D721Med (cell line): ENCODE data around the gene GALNT1.

Experiments
- DNase-seq: peaks from one replicate; pipeline ENCODE4 v3.0.0; 2011; ENCODE audit warnings: low spot score; ENCODE audit not compliant: insufficient read length
- FAIRE-seq: peaks from 2 replicates; lab custom pipeline; 2011; peaks lifted over from hg19 to GRCh38; lab: Jason Lieb, UNC
- TF ChIP-seq, protein P1 (sequence below): IDR thresholded peaks from 2 replicates; pipeline ENCODE4 v1.5.1; 2012; ENCODE audit warnings: mild to moderate bottlenecking, control low read depth; ENCODE audit not compliant: insufficient read depth; ENCODE audit errors: missing control alignments

GALNT1 gene

DNA sequence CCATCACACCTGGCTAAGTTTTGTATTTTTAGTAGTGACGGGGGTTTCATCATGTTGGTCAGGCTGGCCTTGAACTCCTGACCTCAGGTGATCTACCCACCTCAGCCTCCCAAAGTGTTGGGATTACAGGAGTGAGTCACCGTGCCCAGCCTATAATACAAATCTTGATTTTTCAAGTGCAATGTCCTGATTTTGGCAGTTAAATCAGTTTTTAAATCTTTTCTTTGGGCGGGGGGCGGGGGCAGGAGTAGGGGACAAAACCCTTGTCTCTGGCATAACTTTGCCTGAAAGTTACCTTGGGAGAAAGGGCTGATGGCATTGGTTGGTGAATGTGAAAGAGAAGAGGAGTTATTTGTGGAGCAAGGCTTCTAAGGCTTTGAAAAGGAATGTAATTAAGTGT, 12.3 kb downstream of the GALNT1 start:
- FAIRE-seq (no peak), DNase-seq (no peak)
- TF ChIP-seq, protein P1, sequence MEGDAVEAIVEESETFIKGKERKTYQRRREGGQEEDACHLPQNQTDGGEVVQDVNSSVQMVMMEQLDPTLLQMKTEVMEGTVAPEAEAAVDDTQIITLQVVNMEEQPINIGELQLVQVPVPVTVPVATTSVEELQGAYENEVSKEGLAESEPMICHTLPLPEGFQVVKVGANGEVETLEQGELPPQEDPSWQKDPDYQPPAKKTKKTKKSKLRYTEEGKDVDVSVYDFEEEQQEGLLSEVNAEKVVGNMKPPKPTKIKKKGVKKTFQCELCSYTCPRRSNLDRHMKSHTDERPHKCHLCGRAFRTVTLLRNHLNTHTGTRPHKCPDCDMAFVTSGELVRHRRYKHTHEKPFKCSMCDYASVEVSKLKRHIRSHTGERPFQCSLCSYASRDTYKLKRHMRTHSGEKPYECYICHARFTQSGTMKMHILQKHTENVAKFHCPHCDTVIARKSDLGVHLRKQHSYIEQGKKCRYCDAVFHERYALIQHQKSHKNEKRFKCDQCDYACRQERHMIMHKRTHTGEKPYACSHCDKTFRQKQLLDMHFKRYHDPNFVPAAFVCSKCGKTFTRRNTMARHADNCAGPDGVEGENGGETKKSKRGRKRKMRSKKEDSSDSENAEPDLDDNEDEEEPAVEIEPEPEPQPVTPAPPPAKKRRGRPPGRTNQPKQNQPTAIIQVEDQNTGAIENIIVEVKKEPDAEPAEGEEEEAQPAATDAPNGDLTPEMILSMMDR: no peak

- no peak for DNase-seq
- no peak for FAIRE-seq
- TF ChIP-seq, protein P1: no peak
Measured at GRCh38 chr18:35597758-35598157, 16.2 kb downstream of the GALNT1 start.

- no peak for FAIRE-seq
- DNase-seq: no peak
- TF ChIP-seq, protein P1: no peak
Measured at GRCh38 chr18:35602193-35602820, 20.8 kb downstream of the GALNT1 start.

DNA sequence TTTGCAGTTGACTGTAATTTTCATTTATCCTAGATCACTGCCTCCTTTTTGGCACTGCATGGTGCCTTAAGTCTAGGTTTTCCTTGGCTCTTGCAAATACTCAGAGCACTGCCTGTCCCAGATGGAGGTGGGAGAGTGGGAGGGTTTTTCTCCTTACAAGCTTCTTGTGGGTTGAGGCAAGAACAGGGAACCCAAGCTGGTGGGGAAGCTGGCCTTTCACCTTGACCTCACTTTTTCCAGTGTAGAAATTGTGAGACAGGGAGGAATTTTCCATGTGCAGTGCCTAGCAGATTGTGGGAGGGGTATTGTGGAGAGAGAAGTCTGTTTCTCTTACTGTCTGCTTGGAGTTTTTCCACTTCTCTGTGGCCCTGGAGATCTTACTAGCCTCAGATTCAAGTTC, 21.5 kb downstream of the GALNT1 start:
- DNase-seq: no peak
- TF ChIP-seq, protein P1: no peak
- no peak for FAIRE-seq

DNA sequence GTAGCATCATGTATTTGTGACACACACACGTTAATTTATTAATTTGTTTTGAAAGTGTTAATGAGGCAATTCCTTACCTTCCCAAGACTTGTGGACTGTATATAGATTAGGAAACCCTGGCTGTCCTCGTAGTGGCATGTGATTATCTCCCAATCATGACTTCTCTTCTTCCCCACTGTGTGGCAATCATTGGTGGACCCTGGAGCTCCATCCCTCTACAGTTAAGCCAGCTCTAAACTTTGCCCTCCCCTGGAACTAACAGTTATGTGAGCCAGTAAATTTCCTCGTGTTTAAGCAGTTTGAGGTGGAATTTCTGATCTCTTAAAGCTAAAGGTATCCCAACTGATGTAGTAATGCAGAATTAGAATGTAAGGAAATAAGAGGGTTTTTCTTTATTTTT, 22.0 kb downstream of the GALNT1 start:
- FAIRE-seq: no peak
- TF ChIP-seq, protein P1: no peak

DNA sequence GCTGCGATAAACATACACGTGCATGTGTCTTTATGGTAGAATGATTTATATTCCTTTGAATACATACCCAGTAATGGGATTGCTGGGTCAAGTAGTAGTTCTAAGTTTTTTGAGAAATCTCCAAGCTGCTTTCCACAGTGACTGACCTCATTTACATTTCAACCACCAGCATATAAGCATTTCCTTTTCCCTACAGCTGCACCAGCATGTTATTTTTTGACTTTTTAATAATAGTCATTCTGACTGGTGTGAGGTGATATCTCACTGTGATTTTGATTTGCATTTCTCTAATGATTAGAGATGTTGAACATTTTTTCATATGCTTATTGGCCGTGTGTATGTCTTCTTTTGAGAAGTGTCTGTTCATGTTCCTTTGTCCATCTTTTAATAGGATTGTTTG, 22.8 kb downstream of the GALNT1 start:
- TF ChIP-seq, protein P1: no peak
- FAIRE-seq (no peak), DNase-seq (no peak)

More for the DNA sequence above, 22.0 kb downstream of the GALNT1 start:
- no peak for DNase-seq

DNA sequence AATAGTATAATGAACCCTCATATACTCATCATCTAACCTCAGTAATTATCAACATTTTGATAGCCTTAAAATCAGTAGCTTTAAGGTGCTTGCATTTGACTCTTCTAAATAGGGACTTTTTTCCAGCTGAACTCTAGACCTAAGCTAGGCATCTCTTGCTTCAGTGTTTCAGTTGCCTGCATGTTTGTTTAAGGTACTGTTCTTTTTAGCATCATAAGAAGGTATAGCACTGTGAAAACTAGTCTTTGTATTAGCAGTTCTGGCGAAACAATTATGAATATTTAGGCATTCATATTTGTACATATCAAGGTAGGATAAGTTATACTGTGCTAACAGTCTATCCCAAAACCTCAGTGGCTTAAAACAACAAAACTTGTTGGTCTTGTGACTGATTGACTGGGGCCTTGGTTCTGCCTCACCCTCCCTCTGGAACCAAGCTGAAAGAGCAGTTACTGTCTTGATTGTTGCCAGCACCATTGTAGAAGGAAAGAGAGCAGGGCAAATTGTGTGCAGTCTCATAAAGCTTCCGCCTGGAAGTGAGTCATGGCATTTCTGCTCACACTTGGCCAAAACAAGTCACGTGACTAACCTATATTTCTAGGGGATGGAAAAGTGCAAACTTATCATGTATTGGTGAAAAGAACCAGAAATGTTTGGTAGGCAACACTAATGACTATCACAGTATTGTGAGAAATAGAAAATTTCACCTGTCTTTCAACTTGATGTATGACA, 24.3 kb downstream of the GALNT1 start:
- DNase-seq: no peak
- TF ChIP-seq, protein P1: no peak
- FAIRE-seq: no peak
